ENCODE measurements around the gene ENG.
"Not testable (repeated sequence)": the region's sequence is repeated elsewhere in the genome, so short reads cannot be mapped to it uniquely, and the experiment has no call there.

Gene ENG

DNA sequence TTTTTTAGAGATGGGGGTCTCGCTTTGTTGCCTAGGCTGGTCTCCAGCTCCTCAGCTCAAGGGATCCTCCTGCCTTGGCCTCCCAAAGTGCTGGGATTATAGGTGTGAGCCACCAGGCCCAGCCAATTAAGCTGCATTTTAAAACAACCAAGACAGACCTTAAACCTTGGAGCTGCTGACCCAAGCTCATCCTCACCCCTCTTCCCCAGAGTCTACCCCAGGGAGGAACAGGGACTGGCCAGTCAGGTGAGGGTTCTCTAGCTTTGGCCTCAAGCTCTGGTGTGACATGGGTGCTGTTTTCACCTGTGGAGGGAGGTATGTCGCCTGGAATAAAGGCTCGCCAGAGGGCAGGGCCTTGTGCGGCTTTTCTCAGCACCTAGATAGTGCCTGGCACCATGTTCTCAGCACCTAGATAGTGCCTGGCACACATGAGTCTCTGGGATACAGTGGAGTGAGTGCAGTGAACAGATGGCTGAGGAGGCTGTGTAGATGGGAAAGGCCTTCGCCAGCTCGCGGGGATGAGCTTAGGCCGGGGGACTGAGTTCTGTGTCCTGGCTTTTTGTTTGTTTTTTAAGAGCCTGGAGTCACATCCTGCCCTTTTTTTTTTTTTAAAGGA, 61.3 kb downstream of the ENG start:
- no peak for DNase-seq (ENCODE audit: low spot score)

DNA sequence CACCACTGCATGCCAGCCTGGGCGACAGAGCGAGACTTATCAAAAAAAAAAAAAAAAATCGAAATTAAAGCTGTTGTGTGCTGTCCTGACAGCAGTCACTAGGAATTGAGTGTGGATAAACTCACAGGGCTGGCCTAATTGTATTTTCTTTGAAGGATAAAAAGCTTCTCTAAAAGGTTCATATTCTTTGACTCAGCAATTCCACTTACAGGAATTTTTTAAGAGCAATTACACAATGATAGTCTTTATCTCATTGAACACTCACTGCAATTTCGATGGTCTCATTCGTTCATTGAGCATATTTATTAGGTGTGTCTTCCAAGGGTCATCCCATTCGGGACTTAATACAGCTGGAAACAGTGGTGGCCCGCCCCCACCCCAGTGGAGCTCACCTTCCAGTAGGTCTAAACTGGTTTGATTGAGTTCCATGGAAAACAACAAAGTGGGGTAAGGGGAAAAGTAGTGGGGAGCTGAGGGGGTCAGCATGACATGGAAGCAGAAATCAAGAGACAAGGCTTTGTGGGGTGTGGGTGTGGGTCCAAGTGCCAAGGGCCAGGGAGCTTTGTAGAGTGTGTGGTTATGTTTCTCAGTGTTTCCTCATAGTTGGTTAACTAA, 61.9 kb downstream of the ENG start:
- no peak for DNase-seq (ENCODE audit: low spot score)

DNA sequence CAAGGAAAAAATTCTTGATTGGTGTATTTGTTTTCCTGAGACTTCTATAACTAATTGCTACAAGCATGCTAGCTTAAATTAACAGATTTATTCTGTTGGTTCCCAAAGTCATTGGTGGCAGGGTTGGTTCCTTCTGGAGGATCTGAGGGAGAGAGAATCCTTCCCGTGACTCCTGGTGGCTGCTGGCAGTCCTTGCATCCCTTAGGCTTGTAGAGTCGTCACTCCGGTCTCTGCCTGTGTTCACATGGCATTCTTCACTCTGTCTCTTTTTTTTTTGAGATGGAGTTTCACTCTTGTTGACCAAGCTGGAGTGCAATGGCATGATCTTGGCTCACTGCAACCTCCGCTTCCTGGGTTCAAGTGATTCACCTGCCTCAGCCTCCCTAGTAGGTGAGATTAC, 63.4 kb downstream of the ENG start:
- DNase-seq (ENCODE audit: low spot score), result no peak

DNA sequence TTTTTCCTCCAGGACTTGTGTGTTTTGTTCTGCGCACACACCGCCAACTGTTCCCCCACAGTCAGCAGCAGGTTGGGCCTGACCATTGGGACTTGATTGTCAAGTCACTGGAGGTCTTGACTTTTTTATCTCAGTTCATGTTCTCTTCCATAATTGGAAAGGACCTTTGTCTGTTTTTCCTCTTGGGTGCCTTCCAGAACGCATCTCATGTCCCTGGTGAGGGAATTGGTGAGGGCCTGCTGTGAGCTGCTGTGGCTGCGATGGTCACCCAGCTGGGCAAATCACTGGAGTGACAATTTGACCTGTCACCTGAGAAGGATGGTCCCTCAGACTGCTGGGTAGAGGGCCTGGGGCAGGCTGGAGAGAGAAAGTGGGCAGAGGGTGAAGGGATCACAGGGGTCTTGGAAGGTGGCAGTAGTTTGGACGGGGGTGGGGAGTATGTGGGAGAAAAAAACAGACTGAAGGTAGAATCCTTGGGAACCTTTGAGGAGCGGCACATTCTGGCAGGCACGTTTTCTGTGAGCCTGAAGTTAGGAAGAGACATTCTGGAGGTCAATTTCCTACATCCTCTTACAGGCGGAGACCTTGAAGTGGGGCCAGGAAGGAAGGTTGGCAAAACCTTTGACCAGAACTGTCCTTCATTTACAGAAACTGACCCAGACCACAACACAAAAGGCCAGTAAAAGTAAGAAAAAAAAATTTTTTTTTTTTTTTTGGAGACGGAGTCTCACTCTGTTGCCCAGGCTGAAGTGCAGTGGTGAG, 64.2 kb downstream of the ENG start:
- DNase-seq (ENCODE audit: low spot score), result no peak

DNA sequence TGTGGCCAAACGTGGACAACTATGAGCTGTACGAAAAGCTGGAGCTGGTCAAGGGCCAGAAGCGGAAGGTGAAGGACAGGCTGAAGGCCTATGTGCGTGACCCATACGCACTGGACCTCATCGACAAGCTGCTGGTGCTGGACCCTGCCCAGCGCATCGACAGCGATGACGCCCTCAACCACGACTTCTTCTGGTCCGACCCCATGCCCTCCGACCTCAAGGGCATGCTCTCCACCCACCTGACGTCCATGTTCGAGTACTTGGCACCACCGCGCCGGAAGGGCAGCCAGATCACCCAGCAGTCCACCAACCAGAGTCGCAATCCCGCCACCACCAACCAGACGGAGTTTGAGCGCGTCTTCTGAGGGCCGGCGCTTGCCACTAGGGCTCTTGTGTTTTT, 65.3 kb downstream of the ENG start:
- DNase-seq (ENCODE audit: low spot score), result no peak

DNA sequence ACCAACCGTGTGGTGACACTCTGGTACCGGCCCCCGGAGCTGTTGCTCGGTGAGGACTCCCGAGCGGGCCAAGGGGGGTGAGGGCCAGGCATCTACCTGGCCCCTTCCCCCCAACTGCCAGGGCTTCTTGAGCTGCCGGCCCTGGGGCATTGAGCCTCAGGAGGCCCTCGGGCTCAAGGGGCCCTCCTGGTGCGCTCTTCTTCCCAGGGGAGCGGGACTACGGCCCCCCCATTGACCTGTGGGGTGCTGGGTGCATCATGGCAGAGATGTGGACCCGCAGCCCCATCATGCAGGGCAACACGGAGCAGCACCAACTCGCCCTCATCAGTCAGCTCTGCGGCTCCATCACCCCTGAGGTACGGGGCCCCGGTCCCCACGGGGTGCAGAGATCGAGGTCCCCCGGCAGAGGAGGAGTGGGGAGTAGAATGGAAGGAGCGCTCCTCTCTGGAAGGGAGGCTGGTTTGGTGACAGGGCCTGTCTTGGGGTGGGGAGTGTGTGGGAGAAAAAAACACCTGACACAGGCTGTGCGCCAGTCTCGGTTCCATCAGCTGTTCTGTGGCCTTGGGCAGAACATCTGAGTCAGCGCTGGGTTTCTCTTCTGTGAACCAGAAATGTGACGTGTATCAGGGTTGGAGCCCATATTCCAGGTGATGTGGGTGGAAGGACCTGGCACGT, 66.0 kb downstream of the ENG start:
- no peak for DNase-seq (ENCODE audit: low spot score)

DNA sequence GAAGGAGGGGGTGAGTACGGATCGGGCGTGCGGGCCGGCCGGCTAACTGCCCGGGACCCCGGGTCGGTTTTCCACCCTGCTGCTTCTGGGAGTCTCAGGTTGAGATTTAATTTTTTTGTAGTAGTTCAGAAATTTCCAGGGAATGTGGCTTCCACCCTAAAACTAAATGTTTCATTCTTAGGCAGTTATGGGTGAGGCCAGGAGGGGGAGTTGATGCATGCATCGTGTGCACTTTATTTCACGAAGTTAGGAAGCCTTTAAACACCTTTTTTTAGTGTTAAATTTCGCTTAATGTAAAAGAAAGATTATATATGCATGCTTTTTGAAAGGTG, 67.7 kb downstream of the ENG start:
- no peak for DNase-seq (ENCODE audit: low spot score)

DNA sequence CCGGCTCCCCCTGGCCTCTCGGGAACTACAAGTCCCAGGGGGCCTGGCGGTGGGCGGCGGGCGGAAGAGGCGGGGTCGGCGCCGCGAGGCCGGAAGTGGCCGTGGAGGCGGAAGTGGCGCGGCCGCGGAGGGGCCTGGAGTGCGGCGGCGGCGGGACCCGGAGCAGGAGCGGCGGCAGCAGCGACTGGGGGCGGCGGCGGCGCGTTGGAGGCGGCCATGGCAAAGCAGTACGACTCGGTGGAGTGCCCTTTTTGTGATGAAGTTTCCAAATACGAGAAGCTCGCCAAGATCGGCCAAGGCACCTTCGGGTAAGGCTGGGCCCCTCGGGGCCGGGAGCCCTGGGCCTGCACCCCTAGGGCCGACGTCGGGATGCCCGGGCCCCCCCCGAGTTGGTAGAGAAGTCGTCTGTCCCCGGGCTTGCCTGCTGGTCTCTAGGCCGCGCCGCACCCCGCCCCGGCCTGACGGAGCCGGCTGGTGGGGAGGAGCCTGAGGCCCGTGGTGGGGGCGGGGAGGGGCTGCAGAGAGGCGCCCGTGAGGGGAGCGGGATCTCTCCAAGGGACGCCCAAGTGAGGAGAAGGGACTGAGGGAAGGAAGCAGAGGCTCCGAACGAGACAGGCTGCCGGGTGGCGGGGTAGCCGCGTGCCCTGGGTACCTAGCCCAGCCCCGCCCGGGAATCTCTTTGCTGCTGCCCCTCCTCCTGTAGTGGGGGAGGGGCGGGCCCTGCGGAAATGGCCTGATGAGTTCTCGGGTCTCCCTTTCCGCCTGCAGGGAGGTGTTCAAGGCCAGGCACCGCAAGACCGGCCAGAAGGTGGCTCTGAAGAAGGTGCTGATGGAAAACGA, 68.3 kb downstream of the ENG start, which contains the start of gene CDK9:
Gene CDK9 (plus strand): TSS at position 102 of the 840 bp plus-strand sequence. CDS start 115 bp downstream, at position 217.
- peak; percentile 90 for DNase-seq (ENCODE audit: low spot score)

DNA sequence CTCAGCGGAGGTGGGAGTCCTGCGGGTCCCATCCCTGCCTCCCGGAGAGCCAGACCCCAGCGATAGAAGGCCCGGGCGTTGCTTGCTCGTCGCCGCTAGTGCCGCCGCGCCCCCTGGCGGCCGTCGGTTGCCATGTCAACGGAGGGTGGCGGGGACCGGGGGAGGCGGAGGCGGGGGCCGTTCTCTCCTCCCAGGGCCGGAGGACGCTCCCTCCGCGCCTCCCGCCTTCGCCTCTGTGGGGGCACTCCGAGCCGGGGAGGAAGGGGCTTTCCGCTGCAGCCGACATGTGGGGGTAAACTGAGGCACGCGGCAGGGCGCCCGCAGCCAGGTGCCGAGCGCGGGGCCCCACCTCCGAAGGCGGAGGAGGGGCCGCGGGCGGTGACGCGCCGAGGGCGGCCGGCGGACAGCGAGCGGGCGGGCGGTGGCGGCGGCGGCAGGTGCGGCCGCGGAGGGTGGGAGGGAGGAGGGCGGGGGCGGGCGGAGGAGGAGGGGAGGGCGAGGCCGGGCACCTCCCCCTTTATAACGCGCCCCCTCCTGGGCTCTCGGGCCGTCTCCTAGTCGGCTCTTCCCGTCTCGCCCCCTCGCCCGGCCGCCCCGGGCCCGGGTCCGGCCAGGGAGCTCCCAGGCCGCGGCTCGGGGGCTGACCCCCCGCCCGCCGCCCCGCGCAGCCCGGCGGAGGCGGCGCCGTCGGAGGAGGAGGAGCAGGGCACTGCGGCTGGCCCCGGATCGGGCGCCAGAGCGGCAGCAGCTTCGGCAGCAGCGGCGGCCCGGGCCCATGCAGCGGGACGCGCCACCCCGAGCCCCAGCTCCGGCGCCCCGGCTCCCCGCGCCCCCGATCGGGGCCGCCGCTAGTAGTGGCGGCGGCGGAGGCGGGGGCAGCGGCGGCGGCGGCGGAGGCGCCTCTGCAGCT, 69.2 kb downstream of the ENG start:
- DNase-seq (ENCODE audit: low spot score), result peak; percentile 96

DNA sequence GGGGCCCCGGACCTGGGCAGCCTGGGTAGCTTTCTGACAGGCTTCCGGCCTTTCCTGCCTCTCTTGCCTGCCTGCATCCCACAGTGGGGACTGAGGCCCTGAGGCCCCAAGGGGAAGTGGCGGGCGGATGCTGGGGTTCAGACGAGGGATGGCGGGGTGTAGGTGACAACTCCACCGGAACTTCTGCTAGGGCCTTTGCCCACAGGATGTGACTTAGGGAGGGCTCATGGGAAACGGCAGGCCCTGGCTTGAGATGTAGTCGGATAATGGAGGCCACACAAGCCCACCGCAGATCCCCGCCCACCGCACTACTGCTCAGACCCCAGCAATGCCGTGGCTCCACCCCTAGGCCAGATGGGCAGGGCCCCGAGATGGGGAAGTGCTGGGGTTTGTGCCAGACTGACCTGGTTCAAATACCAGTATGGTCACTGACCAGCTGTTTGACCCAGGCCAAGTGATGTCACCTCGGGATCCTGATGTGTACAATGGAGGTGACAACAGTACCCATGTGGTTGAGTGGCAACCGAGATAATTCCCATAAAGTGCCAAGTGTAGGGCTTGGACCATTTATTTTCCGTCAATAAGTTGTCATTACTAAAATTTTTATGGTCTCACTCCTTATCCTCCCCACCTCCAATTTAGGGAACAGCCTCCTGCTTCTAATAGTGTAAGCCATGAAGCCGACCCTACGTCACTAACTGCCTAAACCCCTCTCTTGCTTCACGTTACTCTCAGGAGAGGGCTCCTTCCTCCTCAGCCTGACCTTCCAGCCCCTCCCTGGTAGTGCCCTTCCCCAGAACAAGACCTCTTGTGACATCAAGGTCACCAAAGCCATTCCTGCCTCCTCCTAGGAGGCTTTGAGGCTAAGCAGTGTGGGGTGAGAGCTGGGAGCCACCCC, 71.1 kb downstream of the ENG start:
- DNase-seq (ENCODE audit: low spot score), result no peak

DNA sequence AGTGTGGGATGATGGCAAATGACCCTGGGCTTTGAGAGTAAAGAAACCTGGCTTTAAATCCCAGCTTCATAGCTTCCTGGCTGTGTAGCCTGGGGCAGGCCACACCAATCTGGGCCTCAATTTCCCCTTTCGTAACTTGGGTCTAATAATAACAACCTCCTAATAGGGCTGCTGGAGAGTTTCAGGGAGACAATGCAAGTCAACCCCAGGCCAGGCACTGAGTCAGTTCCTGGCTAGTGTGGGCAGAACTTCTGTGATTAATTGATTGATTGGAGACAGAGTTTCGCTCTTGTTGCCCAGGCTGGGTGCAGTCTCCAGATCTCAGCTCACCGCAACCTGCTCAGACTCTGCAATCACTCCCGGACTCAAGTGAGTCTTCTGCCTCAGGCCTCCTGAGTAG, 72.7 kb downstream of the ENG start:
- no peak for DNase-seq (ENCODE audit: low spot score)

DNA sequence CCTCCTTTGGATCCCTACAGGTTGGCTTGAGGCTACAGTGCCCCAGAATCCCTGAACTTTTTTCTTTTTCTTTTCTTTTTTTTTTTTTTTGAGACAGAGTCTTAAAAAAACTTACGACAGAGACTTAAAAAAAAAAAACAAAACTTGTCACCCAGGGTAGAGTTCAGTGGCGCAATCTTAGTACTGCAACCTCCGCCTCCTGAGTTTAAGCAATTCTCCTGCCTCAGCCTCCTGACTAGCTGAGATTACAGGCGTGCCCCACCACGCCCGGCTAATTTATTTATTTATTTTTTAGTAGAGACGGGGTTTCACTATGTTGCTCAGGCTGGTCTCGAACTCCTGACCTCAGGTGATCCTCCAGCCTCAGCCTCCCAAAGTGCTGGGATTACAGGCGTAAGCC, 73.5 kb downstream of the ENG start:
- DNase-seq (ENCODE audit: low spot score), result not testable (repeated sequence)

DNA sequence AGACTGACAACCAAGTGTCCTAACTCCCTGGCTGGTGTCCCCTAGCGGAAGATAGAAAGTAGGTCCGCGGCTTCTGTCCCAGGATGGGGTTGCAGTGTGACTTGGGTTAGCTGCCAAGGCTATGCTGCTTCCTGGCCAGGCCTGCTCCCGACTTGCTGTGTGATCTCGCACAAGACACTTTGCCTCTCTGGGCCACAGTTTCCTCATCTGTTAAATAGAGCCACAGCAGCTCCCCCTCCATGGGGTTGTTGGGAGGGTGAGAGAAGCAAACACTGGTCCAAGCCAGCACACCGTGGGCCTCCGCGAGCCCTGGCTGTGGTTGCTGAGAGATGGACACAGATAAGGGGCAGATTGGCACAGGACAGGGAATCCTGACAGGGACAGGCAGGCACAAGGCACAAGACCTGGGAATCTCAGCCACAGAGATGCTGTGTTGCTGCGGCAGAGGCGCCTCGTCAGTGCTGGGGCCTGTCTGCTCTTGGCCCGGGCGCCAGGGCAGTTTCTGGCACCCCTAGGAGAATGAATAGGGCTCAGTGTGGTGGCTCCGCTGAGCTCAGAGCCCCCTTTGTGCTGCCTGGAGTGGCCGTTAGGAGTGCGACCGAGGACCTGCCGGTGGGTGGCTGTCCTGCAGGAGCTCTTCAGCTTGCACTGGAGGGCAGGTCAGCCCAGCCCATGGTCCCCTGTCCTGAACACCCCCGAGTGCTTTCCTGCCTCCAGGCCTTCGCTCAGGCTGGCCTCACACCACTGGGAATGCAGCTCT, 74.2 kb downstream of the ENG start:
- DNase-seq (ENCODE audit: low spot score), result no peak

DNA sequence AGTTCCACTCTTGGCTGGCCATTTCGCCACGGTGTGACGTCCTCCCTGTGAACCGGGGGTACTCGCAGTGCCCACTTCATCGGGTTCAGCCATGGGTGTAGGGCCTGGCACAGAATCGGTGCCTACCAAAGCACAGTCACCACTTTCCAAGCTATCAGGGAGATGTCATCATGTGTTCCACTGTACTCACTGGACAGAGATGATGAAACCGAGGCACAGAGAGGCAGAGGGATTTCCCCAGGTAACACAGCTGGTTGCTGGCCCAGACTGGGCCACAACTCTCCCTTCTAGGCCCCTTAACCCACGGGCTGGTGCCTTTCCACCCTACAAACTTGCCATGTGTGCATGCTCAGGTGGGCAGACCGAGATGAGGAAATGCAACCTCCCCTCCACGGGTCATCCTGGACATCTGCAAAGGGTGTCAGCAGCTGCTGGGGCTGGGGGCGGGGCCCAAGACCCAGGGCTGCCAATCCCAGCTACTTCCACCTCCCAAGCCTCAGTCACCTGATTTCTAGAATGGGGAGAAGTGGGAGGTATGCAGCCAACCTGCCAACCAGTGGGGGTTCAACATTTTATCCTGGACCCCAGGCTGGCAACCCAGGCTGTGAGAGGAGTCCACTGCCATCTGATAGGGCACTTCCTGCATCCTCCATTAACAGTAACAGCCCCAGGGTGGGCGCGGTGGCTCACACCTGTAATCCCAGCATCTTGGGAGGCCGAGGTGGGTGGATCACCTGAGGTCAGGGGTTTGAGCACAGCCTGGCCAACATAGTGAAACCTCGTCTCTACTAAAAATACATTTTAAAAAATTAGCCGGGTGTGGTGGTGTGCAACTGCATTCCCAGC, 75.1 kb downstream of the ENG start:
- no peak for DNase-seq (ENCODE audit: low spot score)

DNA sequence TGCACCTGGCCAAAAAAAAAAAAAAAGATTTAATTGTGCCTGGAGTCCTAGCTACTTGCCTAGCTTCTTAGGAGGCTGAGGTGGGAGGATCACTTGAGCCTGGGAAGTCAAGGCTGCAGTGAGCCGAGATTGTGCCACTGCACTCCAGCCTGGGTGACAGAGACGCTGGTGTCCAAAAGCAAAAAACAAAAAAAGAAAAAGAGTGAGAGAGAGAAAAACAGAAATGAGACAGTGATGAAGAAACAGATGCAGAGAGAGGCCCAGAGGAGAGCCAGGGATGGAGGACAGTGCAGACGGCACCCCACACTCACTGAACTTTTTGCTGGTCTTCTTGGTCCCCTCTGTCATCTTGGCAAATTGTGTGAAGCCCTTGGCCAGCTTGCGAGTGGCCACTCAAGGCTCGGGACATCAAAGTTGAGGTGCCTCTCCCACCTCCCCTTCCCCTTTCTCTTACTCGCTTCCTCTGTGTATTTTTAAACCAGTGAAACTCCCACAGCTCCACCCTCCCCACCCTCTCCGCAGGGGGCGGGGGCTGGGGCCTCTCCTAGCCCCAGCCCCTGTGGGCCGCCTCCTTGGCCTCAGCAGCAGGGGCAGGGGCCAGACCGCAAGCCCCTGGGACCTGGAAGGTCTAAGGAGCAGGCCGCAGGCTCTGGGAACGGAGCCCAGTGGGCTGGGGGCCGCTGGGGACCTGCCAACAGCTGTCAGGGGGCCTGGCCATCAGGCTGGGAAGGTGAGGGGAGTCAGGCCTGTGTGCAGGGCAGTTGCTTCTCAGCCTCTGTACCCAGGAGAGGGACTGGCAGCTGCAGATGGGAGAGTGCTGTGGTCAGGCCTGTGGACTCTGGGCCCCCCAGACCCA, 76.0 kb downstream of the ENG start, which contains the start of gene SH2D3C:
Gene SH2D3C (minus strand): TSS at position 387 of the 856 bp plus-strand sequence. CDS start 39 bp downstream, at position 348.
- no peak for DNase-seq (ENCODE audit: low spot score)

DNA sequence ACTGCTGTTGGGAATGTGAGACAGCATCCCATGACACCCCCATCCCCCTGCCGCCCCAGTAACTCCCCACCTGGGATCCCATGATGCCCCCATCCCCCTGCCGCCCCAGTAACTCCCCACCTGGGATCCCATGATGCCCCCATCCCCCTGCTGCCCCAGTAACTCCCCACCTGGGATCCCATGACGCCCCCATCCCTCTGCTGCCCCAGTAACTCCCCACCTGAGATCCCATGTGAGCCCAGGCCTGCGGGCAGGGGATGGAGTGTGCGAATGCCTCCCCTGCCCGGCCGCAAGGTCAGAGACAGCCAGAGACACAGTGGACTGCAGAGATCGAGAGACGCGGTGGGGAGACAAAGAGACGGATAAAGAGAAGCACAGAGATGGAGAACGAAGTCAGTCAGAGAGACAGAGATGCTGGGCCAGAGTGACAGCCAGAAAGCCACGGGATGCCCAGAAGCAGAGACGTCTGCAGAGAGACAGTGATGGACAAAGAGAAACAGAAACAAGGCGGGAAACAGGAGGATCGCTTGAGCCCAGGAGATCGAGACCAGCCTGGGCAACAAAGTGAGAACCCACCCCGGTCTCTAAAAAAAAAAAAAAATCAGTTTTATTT, 77.0 kb downstream of the ENG start:
- DNase-seq (ENCODE audit: low spot score), result no peak

DNA sequence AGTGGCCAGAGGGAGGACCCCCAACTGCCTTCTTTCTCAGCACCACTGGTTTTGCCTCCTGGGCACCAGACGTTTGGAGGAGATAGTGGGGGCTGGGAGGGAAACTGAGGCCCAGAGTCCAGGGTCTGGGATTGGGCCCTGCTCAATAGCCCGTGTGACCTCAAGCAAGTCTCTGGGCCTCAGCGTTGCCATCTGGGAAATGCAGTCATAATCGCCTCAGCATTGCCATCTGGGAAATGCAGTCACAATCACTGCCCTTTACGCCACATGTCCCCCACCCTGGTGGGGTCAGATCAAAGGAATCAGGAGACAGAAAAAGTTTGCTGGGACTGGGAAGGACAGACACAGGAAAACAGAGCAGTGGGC, 77.6 kb downstream of the ENG start:
- no peak for DNase-seq (ENCODE audit: low spot score)

All from HuH-7 (cell line).